ENCODE results near the gene MGMT.

MGMT gene

GRCh38 chr10:129598413-129598812, 131.4 kb downstream of the MGMT start:
- no peak for FAIRE-seq

GRCh38 chr10:129599160-129599559, 132.1 kb downstream of the MGMT start:
- FAIRE-seq: no peak

GRCh38 chr10:129601737-129602136, 134.7 kb downstream of the MGMT start:
- no peak for FAIRE-seq

GRCh38 chr10:129602938-129603535, 136.0 kb downstream of the MGMT start:
- FAIRE-seq: no peak

- no peak for FAIRE-seq
Observed at GRCh38 chr10:129604333-129605032, 137.4 kb downstream of the MGMT start.

- no peak for FAIRE-seq
Observed at GRCh38 chr10:129605266-129605985, 138.4 kb downstream of the MGMT start.

GRCh38 chr10:129605986-129606518, 139.0 kb downstream of the MGMT start:
- FAIRE-seq: no peak

- no peak for FAIRE-seq
Observed at GRCh38 chr10:129607607-129608109, 140.6 kb downstream of the MGMT start.

GRCh38 chr10:129608653-129609052, 141.6 kb downstream of the MGMT start:
- FAIRE-seq: no peak

- no peak for FAIRE-seq
Observed at GRCh38 chr10:129609551-129609950, 142.5 kb downstream of the MGMT start.

GRCh38 chr10:129612481-129613109, 145.6 kb downstream of the MGMT start:
- no peak for FAIRE-seq

- FAIRE-seq: no peak
Observed at GRCh38 chr10:129613377-129613980, 146.4 kb downstream of the MGMT start.

GRCh38 chr10:129614341-129614740, 147.3 kb downstream of the MGMT start:
- no peak for FAIRE-seq

- FAIRE-seq: no peak
Observed at GRCh38 chr10:129615381-129615780, 148.3 kb downstream of the MGMT start.

- no peak for FAIRE-seq
Observed at GRCh38 chr10:129615921-129616525, 149.0 kb downstream of the MGMT start.

GRCh38 chr10:129617768-129618167, 150.7 kb downstream of the MGMT start:
- FAIRE-seq: no peak

- no peak for FAIRE-seq
Observed at GRCh38 chr10:129621062-129621461, 154.0 kb downstream of the MGMT start.

GRCh38 chr10:129621693-129622092, 154.7 kb downstream of the MGMT start:
- FAIRE-seq: no peak

- FAIRE-seq: no peak
Observed at GRCh38 chr10:129622291-129622690, 155.2 kb downstream of the MGMT start.

- FAIRE-seq: no peak
Observed at GRCh38 chr10:129622736-129623135, 155.7 kb downstream of the MGMT start.

GRCh38 chr10:129624526-129624925, 157.5 kb downstream of the MGMT start:
- no peak for FAIRE-seq

- FAIRE-seq: no peak
Observed at GRCh38 chr10:129626309-129626708, 159.3 kb downstream of the MGMT start.
